ENCODE results near the gene LRP2. TPM values are rescaled to one million over a fixed set of nuclear protein-coding genes. Genes with fewer than 3 reads are reported as not detected.

Gene LRP2
- total and polyA plus RNA-seq, 2 of the 8 experiments (the other 6 are each of a cell fraction or from before 2014, with no cell fraction given) = 2.0 to 2.9 TPM

GRCh38 chr2:169363560-169364150 is 1.3 kb upstream of the LRP2 start:
- no peaks in the 10 kb centered on the region for H3K79me1 ChIP-seq (ENCODE audit: low read depth, low read length)
- H3K9ac ChIP-seq (replicated peaks in 1 of 4; ENCODE audit: extremely low read depth in 1 of 4, low read depth in 3 of 4, low read length in 3 of 4) = peak overlapping the region; percentile 42 to 63 (median 53); a peak in 6 of 7 replicates
- H2BK5ac ChIP-seq (ENCODE audit: low read depth, low read length) = peak overlapping the region; percentile 32; the same call in 1 of the 2 replicates
- peaks cover 0 to 22% (median 13%) of the 10 kb centered on the region in 4 experiments; a peak in 6 of 7 replicates for H3K4me1 ChIP-seq (replicated peaks in 1 of 4; ENCODE audit: control insufficient read depth in 3 of 4, insufficient read depth in 4 of 4, low read length in 3 of 4)
- peak overlapping the region; percentile 52; the same call in 1 of the 2 replicates for H4K8ac ChIP-seq (ENCODE audit: extremely low read depth, insufficient read depth, low read length)
- FAIRE-seq = no peak
- WGBS, 2 experiments (ENCODE audit: extremely low coverage in 1 of 2, insufficient coverage in 1 of 2, insufficient read length in 1 of 2, insufficient replicate concordance in 2 of 2, low coverage in 1 of 2, low lambda C conversion rate in 2 of 2, missing lambda C conversion rate in 1 of 2) = 2% methylated on average over 26 of the region's 26 CpGs; no CpG with 5 or more reads in 1 of the 2 experiments
- H2AFZ ChIP-seq (ENCODE audit: low read length) = peak overlapping the region; percentile 70; the same call in 1 of the 2 replicates
- no peak overlapping the region for H3K14ac ChIP-seq (ENCODE audit: insufficient read length)
- no peak overlapping the region for H2BK15ac ChIP-seq (ENCODE audit: low read length)
- ChIA-PET POLR2A (ENCODE audit: partially characterized antibody) (interaction anchor here (0.6 to 2.0 kb wide), 3 partner anchors 16 to 104 kb away, joined by 3 to 4 read pairs (median 3); no protein-coding TSS in a partner anchor), CTCF (ENCODE audit: partially characterized antibody) (interaction anchor here (0.8 to 2.0 kb wide), 2 partner anchors 105 to 255 kb away, joined by 3 to 5 read pairs; no protein-coding TSS in a partner anchor)
- peak overlapping the region; percentile 71 for H3K18ac ChIP-seq (ENCODE audit: extremely low read depth, low read length)
- no peak overlapping the region for H2AK5ac ChIP-seq (ENCODE audit: low read depth, low read length)
- H3K56ac ChIP-seq (replicated peaks; ENCODE audit: insufficient read length, low read depth, low read length) = peak overlapping the region; percentile 73
- no peak overlapping the region for H4K5ac ChIP-seq (ENCODE audit: insufficient read length, low read depth, low read length)
- peak overlapping the region; percentile 98 for H3K4me2 ChIP-seq (ENCODE audit: insufficient read depth in 1 of 2, low read depth in 2 of 2, low read length in 2 of 2)
- peak overlapping the region; percentile 42 to 65 (median 53) for H3K4me3 ChIP-seq (ENCODE audit: extremely low read depth in 1 of 4, insufficient read depth in 2 of 4, low read depth in 3 of 4, low read length in 4 of 4)
- peak overlapping the region; percentile 95 for H2BK12ac ChIP-seq (ENCODE audit: low read depth, low read length)
- no peak overlapping the region for H3K27ac ChIP-seq (ENCODE audit: low read depth, low read length)
- DNase-seq (ENCODE audit: low read depth in 1 of 2, low spot score in 2 of 2) = peak in 1 of 2 experiments; percentile 70
- peaks cover 0 to 4% of the 10 kb centered on the region in 2 experiments for H4K20me1 ChIP-seq (replicated peaks in 1 of 2; ENCODE audit: control insufficient read depth in 1 of 2, insufficient read depth in 2 of 2, low read length in 2 of 2)
- H2BK20ac ChIP-seq (ENCODE audit: low read length) = peak overlapping the region; percentile 34; the same call in 1 of the 2 replicates
- no peak overlapping the region for H2BK120ac ChIP-seq (replicated peaks; ENCODE audit: low read depth, low read length)
- no peak overlapping the region for H4K91ac ChIP-seq (replicated peaks; ENCODE audit: insufficient read length, low read length)
- peaks cover 18 to 42% (median 37%) of the 10 kb centered on the region in 4 experiments for H3K27me3 ChIP-seq (replicated peaks in 1 of 4; ENCODE audit: control insufficient read depth in 3 of 4, extremely low read depth in 1 of 4, insufficient read depth in 3 of 4, low read length in 3 of 4)
- H3K23me2 ChIP-seq (ENCODE audit: low read depth, low read length) = peaks cover 35% of the 10 kb centered on the region
- H3K79me2 ChIP-seq (ENCODE audit: control insufficient read depth in 1 of 2, insufficient read depth in 2 of 2, low read length in 2 of 2) = no peaks in the 10 kb centered on the region
- no peak overlapping the region for H3K4ac ChIP-seq (replicated peaks; ENCODE audit: insufficient read length, low read depth, low read length)
- no peak overlapping the region for H3K23ac ChIP-seq (ENCODE audit: insufficient read length)
- H3K9me3 ChIP-seq (ENCODE audit: insufficient read depth in 2 of 2, low read depth in 1 of 2, low read length in 1 of 2) = no peaks in the 10 kb centered on the region
- no peaks in the 10 kb centered on the region for H3K36me3 ChIP-seq (ENCODE audit: control insufficient read depth in 2 of 4, insufficient read depth in 4 of 4, low read length in 3 of 4)
- TF ChIP-seq RXRA (IDR thresholded peaks at IDR 0.05; ENCODE audit: insufficient read depth, low read depth, low read length) (no peak), SIN3A (conservative IDR thresholded peaks at IDR 0.05 in 1 of 2, IDR thresholded peaks at IDR 0.05 in 1 of 2; ENCODE audit: low read depth in 1 of 2, low read length in 2 of 2) (no peak), BRCA1 (IDR thresholded peaks at IDR 0.05; ENCODE audit: low read depth, low read length) (no peak), TCF12 (IDR thresholded peaks at IDR 0.05; ENCODE audit: low read depth, low read length) (no peak), RAD21 (IDR thresholded peaks at IDR 0.05 in 1 of 2, conservative IDR thresholded peaks at IDR 0.05 in 1 of 2; ENCODE audit: low read depth in 2 of 2, low read length in 2 of 2) (peak in 1 of 2 experiments; percentile 40; a peak in 2 of 4 replicates), RNF2 (IDR thresholded peaks at IDR 0.05; ENCODE audit: borderline replicate concordance, low read depth, low read length, missing control alignments, poor library complexity, severe bottlenecking) (peak; percentile 49), SAP30 (IDR thresholded peaks at IDR 0.05; ENCODE audit: insufficient read depth, insufficient replicate concordance, low read length) (peak; percentile 58), POLR2AphosphoS5 (IDR thresholded peaks at IDR 0.05; ENCODE audit: low read depth, low read length) (0 out of 2 replicates have a peak, but pooled peaks have one; percentile 46)
- TF ChIP-seq, protein P1, sequence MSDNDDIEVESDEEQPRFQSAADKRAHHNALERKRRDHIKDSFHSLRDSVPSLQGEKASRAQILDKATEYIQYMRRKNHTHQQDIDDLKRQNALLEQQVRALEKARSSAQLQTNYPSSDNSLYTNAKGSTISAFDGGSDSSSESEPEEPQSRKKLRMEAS (IDR thresholded peaks at IDR 0.05) = peak; percentile 95

All from H1 (cell line).